Measurements from ENCODE around the gene MAP3K19. TPM values are rescaled to one million over a fixed set of nuclear protein-coding genes. Genes with fewer than 3 reads are reported as not detected.

The MAP3K19 gene
- total RNA-seq, 1 experiment from 2014 or later, result not detected

DNA sequence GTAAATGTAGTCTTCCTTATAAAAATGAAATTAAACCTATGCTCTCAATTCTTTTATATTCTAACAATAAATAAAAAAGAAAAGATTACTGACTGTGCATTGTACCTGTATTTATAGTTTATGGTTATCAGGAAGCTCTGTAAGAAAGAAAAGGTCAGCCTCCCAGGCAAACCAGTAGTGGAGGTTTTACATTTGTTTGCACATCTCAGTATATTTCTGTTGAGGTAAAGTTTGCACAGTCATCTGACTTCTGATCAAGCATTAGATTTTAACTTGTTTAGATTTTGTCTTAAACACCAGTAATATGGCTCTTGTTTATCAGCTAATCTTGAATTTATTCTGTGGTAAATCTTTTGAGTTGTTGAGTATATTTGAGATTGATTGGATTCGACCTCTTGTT, 91.5 kb downstream of the MAP3K19 start:
- Histone ChIP-seq H3K9me2 (replicated peaks; ENCODE audit: low read length) (no peaks in the 10 kb centered on the region), H3K36me3 (ENCODE audit: low read depth, low read length) (peaks cover 42% of the 10 kb centered on the region)

GRCh38 chr2:134954065-134954464, 93.2 kb downstream of the MAP3K19 start:
- Histone ChIP-seq H3K79me2 (ENCODE audit: low read length) (no peaks in the 10 kb centered on the region), H3K4me2 (ENCODE audit: low read length) (no peak overlapping the region), H3K27me3 (ENCODE audit: low read length) (no peaks in the 10 kb centered on the region), H3K9me3 (ENCODE audit: low read length) (no peaks in the 10 kb centered on the region), H3K27ac (ENCODE audit: low read length) (no peak overlapping the region), H3K9ac (ENCODE audit: low read length) (no peak overlapping the region), H3K4me1 (ENCODE audit: insufficient read depth, low read length) (peaks cover 10% of the 10 kb centered on the region), H3K9me2 (replicated peaks; ENCODE audit: low read length) (no peaks in the 10 kb centered on the region), H3K4me3 (ENCODE audit: low read length) (no peak overlapping the region), H3F3A (ENCODE audit: low read length, unreplicated experiment) (no peaks in the 10 kb centered on the region), H3K36me3 (ENCODE audit: low read depth, low read length) (peaks cover 57% of the 10 kb centered on the region), H4K20me1 (ENCODE audit: low read length) (no peaks in the 10 kb centered on the region), H2AFZ (ENCODE audit: low read length) (no peak overlapping the region)
- ChIA-PET POLR2A (ENCODE audit: unreplicated experiment) (no interaction called here), CTCF (no interaction called here)
- intact Hi-C loops (cut with micrococcal nuclease), result no loop called here
- no peak for ATAC-seq
- no TSS peak for BruUV-seq (replicated peaks)
- DNase-seq, result no peak
- TF ChIP-seq EZH2phosphoT487 (IDR thresholded peaks at IDR 0.05; ENCODE audit: borderline replicate concordance, low read length), result no peak
- TF ChIP-seq, protein P1, sequence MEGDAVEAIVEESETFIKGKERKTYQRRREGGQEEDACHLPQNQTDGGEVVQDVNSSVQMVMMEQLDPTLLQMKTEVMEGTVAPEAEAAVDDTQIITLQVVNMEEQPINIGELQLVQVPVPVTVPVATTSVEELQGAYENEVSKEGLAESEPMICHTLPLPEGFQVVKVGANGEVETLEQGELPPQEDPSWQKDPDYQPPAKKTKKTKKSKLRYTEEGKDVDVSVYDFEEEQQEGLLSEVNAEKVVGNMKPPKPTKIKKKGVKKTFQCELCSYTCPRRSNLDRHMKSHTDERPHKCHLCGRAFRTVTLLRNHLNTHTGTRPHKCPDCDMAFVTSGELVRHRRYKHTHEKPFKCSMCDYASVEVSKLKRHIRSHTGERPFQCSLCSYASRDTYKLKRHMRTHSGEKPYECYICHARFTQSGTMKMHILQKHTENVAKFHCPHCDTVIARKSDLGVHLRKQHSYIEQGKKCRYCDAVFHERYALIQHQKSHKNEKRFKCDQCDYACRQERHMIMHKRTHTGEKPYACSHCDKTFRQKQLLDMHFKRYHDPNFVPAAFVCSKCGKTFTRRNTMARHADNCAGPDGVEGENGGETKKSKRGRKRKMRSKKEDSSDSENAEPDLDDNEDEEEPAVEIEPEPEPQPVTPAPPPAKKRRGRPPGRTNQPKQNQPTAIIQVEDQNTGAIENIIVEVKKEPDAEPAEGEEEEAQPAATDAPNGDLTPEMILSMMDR (conservative IDR thresholded peaks at IDR 0.05; ENCODE audit: low read depth, low read length), result no peak
- TF ChIP-seq EZH2 (IDR thresholded peaks at IDR 0.05; ENCODE audit: low read length, unreplicated experiment), result no peak

More for the DNA sequence above, 91.5 kb downstream of the MAP3K19 start:
- H3K4me3 ChIP-seq (ENCODE audit: low read length), result no peak overlapping the region
- no peaks in the 10 kb centered on the region for H3F3A ChIP-seq (ENCODE audit: low read length, unreplicated experiment)
- no peak overlapping the region for H2AFZ ChIP-seq (ENCODE audit: low read length)
- ATAC-seq (no peak), DNase-seq (no peak)
- H3K4me2 ChIP-seq (ENCODE audit: low read length), result no peak overlapping the region
- intact Hi-C loops (cut with micrococcal nuclease), result no loop called here
- ChIA-PET CTCF (no interaction called here), POLR2A (ENCODE audit: unreplicated experiment) (no interaction called here)
- BruUV-seq (replicated peaks), result no TSS peak
- no peaks in the 10 kb centered on the region for H4K20me1 ChIP-seq (ENCODE audit: low read length)
- TF ChIP-seq EZH2phosphoT487 (IDR thresholded peaks at IDR 0.05; ENCODE audit: borderline replicate concordance, low read length), result no peak
- no peak for TF ChIP-seq EZH2 (IDR thresholded peaks at IDR 0.05; ENCODE audit: low read length, unreplicated experiment)
- TF ChIP-seq, protein P1 (conservative IDR thresholded peaks at IDR 0.05; ENCODE audit: low read depth, low read length), result no peak
- H3K79me2 ChIP-seq (ENCODE audit: low read length), result no peaks in the 10 kb centered on the region
- no peak overlapping the region for H3K27ac ChIP-seq (ENCODE audit: low read length)
- no peaks in the 10 kb centered on the region for H3K9me3 ChIP-seq (ENCODE audit: low read length)
- H3K27me3 ChIP-seq (ENCODE audit: low read length), result no peaks in the 10 kb centered on the region
- H3K9ac ChIP-seq (ENCODE audit: low read length), result no peak overlapping the region
- peaks cover 14% of the 10 kb centered on the region for H3K4me1 ChIP-seq (ENCODE audit: insufficient read depth, low read length)

DNA sequence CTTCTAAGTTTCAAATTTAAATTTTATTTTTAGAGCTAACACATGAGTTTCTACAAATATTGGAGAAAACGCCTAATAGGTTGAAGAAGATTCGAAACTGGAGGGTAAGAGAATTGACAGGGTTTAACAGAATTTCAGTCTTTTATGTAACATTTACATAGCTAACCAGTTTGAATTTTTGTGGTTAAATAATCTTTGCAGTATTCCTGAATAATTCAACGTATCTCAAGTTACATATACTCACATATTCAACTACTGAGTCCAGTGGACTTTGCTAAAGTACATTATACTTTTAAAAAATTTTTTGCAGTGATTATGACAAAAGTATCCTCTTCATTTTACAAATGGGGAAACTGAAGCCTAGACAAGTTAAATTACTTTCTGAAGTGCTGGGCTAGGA, 94.6 kb downstream of the MAP3K19 start:
- Histone ChIP-seq H3K36me3 (ENCODE audit: low read depth, low read length) (peaks cover 62% of the 10 kb centered on the region), H3K9me2 (replicated peaks; ENCODE audit: low read length) (no peaks in the 10 kb centered on the region), H3K4me1 (ENCODE audit: insufficient read depth, low read length) (no peaks in the 10 kb centered on the region), H4K20me1 (ENCODE audit: low read length) (no peaks in the 10 kb centered on the region), H3K4me3 (ENCODE audit: low read length) (no peak overlapping the region), H2AFZ (ENCODE audit: low read length) (no peak overlapping the region), H3K27ac (ENCODE audit: low read length) (no peak overlapping the region), H3K4me2 (ENCODE audit: low read length) (no peak overlapping the region), H3K79me2 (ENCODE audit: low read length) (no peaks in the 10 kb centered on the region), H3K9ac (ENCODE audit: low read length) (no peak overlapping the region), H3K27me3 (ENCODE audit: low read length) (no peaks in the 10 kb centered on the region), H3K9me3 (ENCODE audit: low read length) (no peaks in the 10 kb centered on the region), H3F3A (ENCODE audit: low read length, unreplicated experiment) (no peaks in the 10 kb centered on the region)
- ChIA-PET POLR2A (ENCODE audit: unreplicated experiment) (no interaction called here), CTCF (no interaction called here)
- ATAC-seq (no peak), DNase-seq (no peak)
- TF ChIP-seq, protein P1 (conservative IDR thresholded peaks at IDR 0.05; ENCODE audit: low read depth, low read length), result no peak
- TF ChIP-seq EZH2 (IDR thresholded peaks at IDR 0.05; ENCODE audit: low read length, unreplicated experiment) (no peak), EZH2phosphoT487 (IDR thresholded peaks at IDR 0.05; ENCODE audit: borderline replicate concordance, low read length) (no peak)
- intact Hi-C loops (cut with micrococcal nuclease), result no loop called here
- BruUV-seq (replicated peaks), result no TSS peak
